Esophagus squamous epithelium (tissue), 4 donors: ENCODE data around the gene PDPN.

Experiments used
- POLR2A ChIP-seq, 4 donors: fragments of 450-650 bp; IDR thresholded peaks; one replicate each; pipeline ENCODE4 v1.6.1; 2017; ENCODE audit warnings: antibody characterized with exemption in 4 of 4, mild to moderate bottlenecking in 4 of 4, moderate library complexity in 3 of 4
- TF ChIP-seq, protein P1 (sequence below), 6 experiments: fragments of 450-650 bp in 4 of 6; fragments of 200-600 bp in 2 of 6; sonication (generic) in 2 of 6; IDR thresholded peaks; one replicate each; pipeline ENCODE4 v1.5.1; 2016 to 2019; ENCODE audit warnings: antibody characterized with exemption in 6 of 6, mild to moderate bottlenecking in 4 of 6, moderate library complexity in 4 of 6

DNA sequence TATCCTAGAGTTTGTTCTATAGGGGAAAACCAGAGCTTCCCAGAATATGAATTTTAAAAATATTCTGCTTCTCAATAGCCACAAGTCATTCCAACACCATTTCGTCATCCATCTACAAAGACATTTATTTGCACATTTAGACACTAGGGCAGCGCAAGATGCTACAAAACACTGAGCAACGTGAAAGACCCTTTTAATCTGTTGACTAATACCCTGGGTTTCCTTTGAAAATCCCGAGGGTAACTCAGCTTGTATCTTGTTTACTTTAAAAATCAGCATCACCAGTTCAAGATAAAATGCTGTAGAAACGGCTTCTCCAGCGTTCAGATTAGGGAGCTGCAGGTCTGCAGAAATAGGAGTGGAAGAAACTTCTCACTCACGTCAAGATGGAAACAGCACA is 13.5 kb downstream of the PDPN start:
- TF ChIP-seq, protein P1, sequence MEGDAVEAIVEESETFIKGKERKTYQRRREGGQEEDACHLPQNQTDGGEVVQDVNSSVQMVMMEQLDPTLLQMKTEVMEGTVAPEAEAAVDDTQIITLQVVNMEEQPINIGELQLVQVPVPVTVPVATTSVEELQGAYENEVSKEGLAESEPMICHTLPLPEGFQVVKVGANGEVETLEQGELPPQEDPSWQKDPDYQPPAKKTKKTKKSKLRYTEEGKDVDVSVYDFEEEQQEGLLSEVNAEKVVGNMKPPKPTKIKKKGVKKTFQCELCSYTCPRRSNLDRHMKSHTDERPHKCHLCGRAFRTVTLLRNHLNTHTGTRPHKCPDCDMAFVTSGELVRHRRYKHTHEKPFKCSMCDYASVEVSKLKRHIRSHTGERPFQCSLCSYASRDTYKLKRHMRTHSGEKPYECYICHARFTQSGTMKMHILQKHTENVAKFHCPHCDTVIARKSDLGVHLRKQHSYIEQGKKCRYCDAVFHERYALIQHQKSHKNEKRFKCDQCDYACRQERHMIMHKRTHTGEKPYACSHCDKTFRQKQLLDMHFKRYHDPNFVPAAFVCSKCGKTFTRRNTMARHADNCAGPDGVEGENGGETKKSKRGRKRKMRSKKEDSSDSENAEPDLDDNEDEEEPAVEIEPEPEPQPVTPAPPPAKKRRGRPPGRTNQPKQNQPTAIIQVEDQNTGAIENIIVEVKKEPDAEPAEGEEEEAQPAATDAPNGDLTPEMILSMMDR (IDR thresholded peaks at IDR 0.05), result no peak
- no peak for TF ChIP-seq POLR2A (IDR thresholded peaks at IDR 0.05)
